HepG2 (cell line): Measurements from ENCODE around the gene FALEC. TPM values are rescaled to one million over a fixed set of nuclear protein-coding genes. Genes with fewer than 3 reads are reported as not detected.

ENCODE experiments used
- AKAP8 ChIP-seq: sonication (generic); formaldehyde crosslinking; IDR thresholded peaks from 2 replicates; pipeline ENCODE4 v1.5.1; 2020; ENCODE audit warnings: mild to moderate bottlenecking, missing genetic modification reagents
- ATM ChIP-seq: fragments of 450-650 bp; IDR thresholded peaks from 2 replicates; pipeline ENCODE4 v1.7.1; 2017; ENCODE audit warnings: mild to moderate bottlenecking, borderline replicate concordance
- HOXD1 ChIP-seq: sonication (generic); formaldehyde crosslinking; IDR thresholded peaks from 2 replicates; pipeline ENCODE4 v1.5.0; 2020; ENCODE audit warnings: missing genetic modification reagents
- PREB ChIP-seq: sonication (generic); formaldehyde crosslinking; IDR thresholded peaks from 2 replicates; pipeline ENCODE4 v1.4.0; 2020; ENCODE audit warnings: missing genetic modification reagents
- SMAD3 ChIP-seq: sonication (generic); formaldehyde crosslinking; IDR thresholded peaks from 2 replicates; pipeline ENCODE4 v1.4.0; 2020; ENCODE audit warnings: missing genetic modification reagents
- ZNF142 ChIP-seq: sonication (generic); formaldehyde crosslinking; IDR thresholded peaks from 2 replicates; pipeline ENCODE4 v1.4.0; 2020; ENCODE audit warnings: missing genetic modification reagents
- ZNF143 ChIP-seq: sonication (generic); formaldehyde crosslinking; IDR thresholded peaks from 2 replicates; pipeline ENCODE4 v1.4.0; 2020; ENCODE audit warnings: missing genetic modification reagents
- ZNF772 ChIP-seq: sonication (generic); formaldehyde crosslinking; IDR thresholded peaks from 2 replicates; pipeline ENCODE4 v1.5.0; 2020; ENCODE audit warnings: mild to moderate bottlenecking, missing genetic modification reagents
- polyA plus RNA-seq, 8 experiments: library from polyadenylated mRNA; depleted of rRNA in 3 of 8; stranded (reverse) in 7 of 8; unstranded in 1 of 8; fragments of >200 nt; fragmentation: Illumina TruSeq in 4 of 8; extraction: Trizol in 4 of 8; gene quantifications; 2 replicates each; pipeline versions ENCODE4 v1.2.1 to v1.2.3, GENCODE V29; 2011 to 2016; ENCODE audit warnings: low read depth in 4 of 8, missing spikeins in 1 of 8, mixed read lengths in 1 of 8; ENCODE audit not compliant: insufficient read depth in 1 of 8
- total RNA-seq, 5 experiments: library from RNA; depleted of rRNA; stranded (reverse); fragments of >200 nt; fragmentation: Illumina TruSeq; extraction: Trizol; gene quantifications; 2 replicates each; pipeline ENCODE4 v1.2.3, GENCODE V29; 2016; ENCODE audit warnings: low read depth in 1 of 5

FALEC gene
- total and polyA plus RNA-seq, 2 of the 13 experiments (the other 11 are each of a cell fraction or from before 2014, with no cell fraction given): 0.33 to 0.71 TPM

- no peak for TF ChIP-seq PREB
- TF ChIP-seq AKAP8: no peak
- TF ChIP-seq ZNF772 (CRISPR knock-in tag): no peak
- 0 out of 2 replicates have a peak, but pooled peaks have one; percentile 15 for TF ChIP-seq SMAD3
- no peak for TF ChIP-seq ATM
- TF ChIP-seq ZNF142: no peak
- TF ChIP-seq HOXD1: no peak
- TF ChIP-seq ZNF143 (CRISPR knock-in tag): no peak
These were observed 632 bp upstream of the FALEC start (continued) for GRCh38 chr1:150514913-150515327.
